HG02798 (cell line): ENCODE measurements around the gene AP4E1.
"Not testable (repeated sequence)": the region's sequence is repeated elsewhere in the genome, so short reads cannot be mapped to it uniquely, and the experiment has no call there.

Experiments used
- ATAC-seq: cut with Tn5 transposase; IDR thresholded peaks from one replicate; pipeline ENCODE4 v1.9.1; 2021; ENCODE audit warnings: mild to moderate bottlenecking; ENCODE audit not compliant: unreplicated experiment, poor library complexity

The AP4E1 gene

DNA sequence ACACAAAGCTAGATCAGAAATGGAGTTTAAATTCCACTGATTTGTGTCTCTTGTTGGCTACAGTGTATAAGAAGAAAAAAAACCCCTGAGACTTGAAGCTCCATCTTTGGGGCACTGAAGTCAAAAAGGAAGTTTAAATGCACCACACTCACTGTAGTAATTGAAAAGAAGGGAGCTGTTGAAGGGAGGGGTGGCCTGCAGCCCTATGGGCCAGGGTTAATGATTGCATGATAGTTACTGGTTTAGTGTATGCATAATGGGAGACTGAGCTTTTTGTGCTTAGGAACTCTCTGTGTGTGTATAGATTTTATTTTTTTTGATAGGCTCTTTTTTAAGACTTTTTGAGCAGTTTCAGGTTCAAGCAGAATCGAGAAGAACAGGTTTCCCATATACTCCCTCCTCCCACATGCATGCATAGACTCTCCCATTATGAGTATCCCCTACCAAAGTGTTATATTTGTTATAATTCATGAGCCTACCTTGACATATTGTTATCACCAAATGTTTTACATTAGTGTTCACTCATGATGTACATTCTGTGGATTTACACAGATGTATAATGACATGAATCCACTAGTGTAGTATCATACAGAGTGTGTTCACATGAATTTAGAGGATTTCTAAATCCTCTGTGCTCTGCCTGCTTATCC, 98.0 kb downstream of the AP4E1 start:
- ATAC-seq = no peak

DNA sequence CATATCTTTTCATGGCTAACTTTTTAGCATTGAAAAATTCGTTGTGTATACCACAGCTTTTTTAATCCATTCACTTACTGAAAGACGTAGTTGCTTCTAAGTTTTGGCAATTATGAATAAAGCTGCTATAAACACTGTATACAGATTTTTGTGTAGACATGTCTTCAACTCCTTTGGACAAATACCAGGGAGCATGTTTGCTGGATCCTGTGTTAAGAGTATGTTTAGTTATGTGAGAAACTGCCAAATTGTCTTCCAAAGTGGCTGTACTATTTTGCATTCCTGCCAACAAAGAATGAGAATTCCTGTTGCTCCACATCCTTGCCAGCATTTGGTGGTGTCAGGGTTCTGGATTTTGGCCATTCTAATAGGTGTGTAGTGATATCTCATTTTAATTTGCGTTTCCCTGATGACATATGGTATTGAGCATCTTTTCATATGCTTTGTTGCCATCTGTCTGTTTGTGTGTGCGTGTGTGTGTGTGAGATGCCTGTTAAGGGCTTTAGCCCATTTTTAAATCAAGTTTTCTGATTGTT, 98.7 kb downstream of the AP4E1 start:
- ATAC-seq = no peak

DNA sequence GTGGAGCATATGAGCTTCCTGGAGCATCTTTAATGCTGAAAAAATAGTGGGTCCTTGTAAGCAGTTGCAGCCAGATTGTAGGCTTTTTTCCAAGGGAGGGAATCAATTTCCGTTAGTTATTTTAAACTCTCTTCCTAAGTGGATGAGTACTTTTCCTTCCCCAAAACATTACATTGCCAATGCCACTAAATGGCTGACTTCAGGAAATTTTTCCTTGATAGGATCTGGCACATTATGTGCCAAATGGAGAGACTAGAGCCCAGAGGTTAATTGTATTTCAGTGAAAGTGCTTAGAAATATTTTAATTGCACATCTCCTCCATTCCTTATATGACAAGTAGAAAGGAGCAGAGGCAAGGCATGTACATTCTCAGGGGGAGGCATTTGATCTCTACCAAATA, 102.7 kb downstream of the AP4E1 start:
- ATAC-seq = no peak

DNA sequence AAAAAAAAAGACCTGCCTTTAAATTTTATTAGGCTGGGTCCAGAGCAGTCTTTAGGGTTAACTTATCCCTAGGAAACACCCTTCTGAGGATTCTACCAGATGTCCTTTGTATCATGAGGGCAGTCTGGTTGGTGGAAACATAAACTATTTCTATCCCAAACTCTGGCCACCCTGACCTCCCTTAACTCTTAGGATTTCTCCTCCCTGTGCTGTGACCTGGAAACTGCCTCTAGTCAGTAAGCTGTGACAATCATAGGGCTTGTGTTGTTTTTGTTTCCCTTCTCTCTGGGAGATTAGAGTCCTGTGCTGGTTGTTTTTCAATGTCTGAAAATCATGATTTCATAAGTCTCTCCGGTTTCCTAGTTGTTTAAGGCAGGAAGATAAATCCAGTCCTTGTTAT, 108.1 kb downstream of the AP4E1 start:
- no peak for ATAC-seq

DNA sequence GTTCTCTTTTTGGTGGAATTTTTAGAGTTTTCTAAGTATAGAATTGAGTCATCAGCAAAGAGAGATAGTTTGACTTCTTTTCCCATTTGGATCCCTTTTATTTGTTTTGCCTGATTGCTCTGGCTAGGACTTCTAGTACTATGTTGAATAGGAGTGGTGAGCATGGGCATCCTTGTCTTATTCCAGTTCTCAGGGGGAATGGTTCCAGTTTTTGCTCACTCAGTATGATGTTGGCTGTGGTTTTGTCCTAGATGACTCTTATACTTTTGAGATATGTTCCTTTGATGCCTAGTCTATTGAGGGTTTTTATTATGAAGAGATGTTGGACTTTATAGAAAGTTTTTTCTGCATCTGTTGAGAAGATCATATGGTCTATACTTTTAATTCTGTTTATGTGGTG, 113.7 kb downstream of the AP4E1 start:
- no peak for ATAC-seq

DNA sequence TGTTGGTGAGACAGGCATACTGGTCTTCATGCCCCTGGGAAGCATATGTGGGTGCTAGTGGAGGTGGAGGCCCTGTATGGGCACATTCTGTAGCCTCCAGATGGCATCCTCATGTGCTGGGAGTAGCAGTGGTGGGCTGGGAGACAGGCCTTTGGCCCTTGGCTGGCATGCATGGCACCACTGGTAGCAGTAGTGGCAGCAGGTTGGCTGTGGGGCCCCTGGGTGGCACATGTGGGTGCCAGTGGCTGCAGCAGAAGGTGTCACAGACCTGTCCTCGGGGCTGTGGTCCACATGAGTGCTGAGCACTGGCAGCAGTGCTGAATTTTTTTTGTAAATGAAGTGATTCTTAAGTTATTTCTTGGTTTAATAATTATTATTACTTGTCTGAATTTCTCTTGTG, 115.0 kb downstream of the AP4E1 start:
- no peak for ATAC-seq

DNA sequence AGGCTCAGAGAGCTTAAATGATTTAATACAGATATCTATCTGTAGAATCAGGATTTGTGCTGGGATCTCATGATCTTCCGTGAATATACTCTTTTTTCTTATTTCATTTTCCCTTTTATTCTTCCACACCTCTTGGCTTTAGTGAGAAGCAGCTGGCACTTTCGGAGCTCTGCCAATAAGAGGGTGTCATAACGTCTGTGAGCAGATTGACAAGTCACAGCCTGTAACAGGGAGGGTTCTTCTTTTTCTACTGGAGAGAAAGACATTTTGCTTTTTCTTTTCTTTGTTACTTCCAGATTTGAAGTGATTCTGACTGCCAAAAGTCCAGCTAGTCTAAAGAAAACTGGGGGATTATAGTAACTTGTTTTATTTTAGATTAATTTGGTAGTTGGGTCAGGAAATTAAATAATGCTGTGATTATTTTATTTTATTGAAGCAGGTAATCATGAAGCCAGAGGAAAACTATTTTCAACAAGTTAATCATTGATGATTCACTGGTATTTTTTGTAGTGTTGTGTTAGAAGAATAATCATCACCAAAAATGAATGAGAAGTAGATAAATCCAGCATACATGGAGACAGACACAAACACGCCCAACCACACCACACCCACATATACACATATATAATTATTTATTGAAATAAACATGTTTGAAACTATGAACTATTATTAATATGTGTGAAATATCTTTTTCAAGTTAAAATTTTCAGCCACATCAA, 116.4 kb downstream of the AP4E1 start:
- ATAC-seq = no peak

DNA sequence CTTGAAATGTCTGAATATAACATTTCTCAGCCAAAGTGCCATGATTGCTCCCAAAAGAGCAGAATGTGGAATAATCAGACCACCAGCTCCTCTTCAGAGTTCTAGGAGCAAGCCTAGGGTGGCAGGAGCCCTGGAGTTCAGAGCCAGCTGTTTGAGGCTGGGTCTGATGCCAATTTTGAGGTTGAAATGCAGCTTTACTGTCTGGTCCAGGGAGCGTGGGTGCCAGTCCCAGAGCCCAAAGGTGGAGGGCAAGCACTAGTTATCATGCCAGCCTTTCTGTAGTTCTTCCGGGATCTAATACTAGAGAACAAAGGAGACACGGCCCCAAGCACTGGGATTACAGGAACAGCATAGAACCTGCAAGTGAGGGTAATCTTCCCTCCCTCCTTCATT, 117.0 kb downstream of the AP4E1 start:
- no peak for ATAC-seq

DNA sequence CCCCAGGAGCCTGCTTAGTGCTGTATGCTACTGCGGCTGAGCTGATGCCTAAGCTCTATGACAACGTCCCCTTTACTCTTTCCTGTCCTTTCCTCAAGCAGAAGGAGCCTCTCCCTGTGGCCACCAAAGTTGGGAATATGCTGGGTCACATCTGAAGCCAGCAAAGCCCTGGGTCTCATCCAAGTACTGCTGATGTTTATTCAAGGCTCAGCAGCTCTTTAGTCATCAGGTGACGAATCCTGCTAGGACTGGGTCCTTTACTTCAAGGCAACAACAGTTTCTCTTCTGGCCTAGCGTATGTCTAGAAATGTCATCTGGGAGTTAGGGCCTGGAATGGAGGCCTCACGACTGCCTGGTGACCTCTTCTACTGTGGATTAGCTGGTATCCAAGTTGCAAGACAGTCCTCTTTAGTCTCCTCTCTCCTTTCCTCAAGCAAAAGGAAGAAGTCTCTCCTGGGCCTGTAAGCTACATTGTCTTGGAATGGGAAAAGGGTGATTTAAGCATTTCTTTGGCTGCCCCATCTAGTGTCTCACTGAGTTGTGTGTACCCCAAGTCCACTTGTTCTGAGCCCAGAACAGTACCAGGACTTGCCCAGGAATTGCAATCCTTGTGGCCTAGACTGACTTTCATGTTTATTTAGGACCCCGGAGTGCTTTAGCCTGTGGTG, 122.3 kb downstream of the AP4E1 start:
- no peak for ATAC-seq

DNA sequence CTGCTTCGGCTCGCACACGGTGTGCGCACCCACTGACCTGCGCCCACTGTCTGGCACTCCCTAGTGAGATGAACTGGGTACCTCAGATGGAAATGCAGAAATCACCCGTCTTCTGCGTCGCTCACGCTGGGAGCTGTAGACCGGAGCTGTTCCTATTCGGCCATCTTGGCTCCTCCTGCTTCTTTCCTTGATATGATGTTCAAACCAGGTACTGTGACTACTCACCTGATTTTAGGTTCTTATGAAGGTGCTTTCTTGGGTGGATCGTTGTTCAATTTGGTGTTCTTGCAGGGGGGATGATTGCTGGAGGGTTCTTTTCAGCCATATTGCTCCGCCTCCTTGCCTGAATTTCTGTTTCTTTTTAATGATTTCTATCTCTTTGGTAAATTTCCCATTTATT, 129.0 kb downstream of the AP4E1 start:
- ATAC-seq = not testable (repeated sequence)

DNA sequence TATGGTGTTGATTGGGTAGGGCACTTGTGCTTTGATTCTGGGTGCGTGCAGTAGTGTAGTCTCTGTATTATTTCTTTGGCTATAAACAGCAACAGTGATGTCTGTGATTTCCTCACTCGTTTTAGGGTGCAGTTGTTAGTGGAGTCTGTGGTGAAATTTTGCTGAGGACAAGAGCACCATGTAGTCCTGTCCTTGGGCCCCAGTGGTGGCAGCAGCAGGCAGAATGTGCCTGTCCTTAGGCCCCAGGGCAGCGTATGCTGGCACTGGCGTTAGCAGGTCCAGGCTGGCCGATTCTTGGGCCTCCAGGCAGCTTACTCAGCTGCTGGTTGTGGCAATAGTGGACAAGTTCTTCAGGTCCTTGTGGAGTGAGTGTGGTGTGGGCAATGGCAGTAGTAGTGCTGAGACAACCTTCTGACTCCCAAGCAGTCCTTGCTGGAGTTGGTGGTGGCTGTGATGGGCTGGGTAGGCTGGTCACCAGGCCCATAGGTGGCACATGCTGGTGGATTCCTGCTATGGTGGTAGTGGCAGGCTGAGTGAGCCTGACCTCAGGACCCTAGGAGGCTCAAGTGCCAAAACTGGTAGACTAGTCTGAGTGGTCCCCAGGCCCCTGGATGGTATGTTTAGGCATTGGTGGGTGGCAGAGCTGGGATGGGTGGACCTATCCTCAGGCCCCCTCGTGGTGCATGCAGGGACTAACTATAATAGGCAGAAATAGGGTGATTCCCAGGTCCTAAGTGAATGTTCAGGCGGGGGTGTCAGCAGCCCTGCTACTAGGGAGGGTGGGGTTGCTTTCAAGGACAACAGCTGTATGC, 129.9 kb downstream of the AP4E1 start:
- ATAC-seq = no peak

DNA sequence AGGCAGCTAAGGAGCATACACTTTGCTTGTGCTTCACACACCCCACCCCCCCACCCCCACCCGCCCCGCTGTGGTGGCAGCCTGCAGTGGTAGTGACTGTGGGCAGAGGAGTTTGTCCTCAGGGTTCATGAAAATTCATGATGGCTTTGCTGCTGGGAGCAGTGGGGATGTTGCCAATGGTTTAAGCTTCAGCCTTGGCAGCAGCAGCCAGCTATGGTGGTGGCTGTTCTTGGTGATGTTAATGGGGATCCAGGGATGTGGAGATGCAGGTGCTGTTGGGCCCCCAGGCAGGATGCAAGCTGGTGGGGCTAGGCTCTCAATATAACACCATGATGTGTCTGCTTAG, 130.5 kb downstream of the AP4E1 start:
- ATAC-seq = no peak

DNA sequence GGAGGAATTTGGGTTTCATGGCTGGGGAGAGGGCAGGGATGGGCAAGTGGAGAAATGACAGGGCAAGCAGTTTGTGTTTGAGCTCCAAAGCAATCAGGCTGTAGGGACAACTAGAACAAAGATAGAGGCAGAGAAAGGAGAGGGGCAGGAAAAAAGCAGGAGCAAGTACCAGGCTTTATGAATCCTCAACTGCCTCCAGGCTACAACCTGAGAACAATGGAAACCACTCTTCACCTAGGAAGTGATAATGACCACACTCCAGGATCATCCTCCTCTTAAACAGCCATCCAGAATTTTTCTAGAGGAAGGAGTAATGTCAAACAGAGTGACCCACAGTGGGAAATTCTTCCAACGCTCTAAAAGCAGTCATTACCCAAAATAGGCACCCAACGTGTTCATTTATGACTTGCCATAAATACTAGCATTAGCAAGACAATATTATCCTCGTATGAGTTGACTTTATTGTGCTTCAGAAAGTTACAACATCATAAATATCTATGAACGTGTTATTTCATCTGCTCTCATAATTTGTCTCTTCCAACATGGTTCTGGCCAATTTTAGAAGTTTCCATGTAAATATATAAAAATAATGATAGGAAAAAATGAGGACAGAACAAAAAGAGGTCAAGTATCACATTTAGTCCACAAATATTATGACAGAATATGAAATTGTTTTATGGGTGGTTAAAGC, 135.7 kb downstream of the AP4E1 start:
- ATAC-seq = no peak

DNA sequence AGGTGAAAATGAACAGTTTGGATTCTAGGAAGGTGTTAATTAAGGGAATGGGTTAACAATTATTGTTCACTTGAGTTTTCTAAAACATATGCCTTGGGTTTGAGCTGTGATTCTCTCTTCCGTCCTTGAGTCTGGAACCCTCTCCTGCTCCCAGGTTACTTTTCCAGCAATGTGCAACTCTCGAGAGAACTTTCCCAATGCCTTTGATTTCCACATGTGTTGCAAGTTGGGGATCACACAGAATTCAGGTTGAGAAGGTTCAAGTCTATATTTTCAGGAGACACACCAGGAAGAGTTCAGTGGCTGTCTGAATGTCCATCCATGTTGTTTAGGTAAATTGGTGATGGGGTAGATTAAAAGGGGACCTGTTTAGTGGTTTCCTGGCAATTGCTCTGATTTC, 137.5 kb downstream of the AP4E1 start:
- ATAC-seq = no peak

DNA sequence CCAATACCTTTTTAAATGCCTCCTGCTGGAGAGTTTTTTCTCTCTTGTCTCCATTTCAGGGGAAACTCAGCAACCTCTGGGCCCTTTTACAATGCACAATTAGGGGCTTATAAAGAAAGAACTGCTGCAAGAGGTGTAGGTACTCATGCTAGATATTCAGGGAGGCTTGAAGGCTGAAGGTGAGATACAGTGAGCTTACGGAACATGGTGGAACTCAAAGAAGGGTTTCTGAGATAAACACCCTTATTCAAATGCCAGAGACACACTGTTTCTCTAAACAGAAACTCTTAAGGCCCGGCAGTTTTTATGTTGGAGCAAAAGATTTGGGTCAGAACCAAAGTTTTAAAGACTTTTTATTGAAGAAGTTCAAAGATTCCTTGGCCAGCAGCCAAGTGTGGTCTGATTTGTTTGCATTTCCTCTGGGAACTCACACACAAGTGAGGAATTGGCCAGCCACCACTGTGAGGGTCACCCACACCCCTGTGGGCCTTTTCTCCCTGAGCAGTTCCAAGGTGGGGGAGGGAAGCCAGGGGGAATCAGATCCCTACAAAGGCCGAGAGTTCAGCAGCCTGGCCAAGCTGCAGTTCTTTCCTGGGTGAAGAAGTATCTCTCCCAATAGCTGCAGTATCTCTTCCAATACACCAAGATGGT, 138.4 kb downstream of the AP4E1 start:
- no peak for ATAC-seq

DNA sequence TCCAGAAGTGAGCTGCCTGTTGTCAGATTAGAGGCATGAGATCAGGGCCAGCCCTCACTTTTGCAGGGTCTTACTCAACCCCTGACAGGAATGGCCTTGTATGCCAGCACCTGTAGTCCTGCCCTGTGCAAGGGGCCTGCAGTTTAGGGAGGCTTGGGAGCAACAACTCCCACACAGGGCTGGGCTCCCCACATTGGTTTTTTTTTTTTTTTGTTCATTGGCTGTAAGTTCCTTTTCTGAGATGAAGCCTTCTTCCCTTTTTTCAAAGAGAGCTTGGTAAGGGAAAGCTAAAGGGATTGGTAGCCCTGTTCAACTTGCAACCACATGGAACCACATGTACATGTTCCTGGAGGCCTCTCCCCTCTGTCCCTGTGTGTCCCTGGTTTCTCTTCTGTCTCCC, 139.8 kb downstream of the AP4E1 start:
- no peak for ATAC-seq

DNA sequence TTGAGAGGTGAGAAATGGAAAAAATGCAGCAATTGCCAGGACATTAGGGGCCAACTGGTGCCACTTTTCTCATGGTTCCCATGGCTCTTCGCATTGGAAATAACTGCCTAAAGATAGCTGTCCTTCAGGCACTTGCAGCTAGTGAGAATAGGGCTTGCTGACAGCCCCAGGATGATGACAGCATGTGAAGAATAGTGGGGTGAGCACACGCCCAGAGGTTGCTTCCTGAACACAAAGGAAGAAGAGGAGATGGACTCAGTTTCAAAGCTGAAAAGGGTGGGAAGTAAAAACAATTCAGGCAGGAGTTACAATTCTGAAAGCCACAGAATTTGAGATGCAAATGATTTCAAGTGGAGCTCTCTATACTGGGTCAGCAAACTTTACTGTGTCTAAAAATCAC, 140.6 kb downstream of the AP4E1 start:
- no peak for ATAC-seq

DNA sequence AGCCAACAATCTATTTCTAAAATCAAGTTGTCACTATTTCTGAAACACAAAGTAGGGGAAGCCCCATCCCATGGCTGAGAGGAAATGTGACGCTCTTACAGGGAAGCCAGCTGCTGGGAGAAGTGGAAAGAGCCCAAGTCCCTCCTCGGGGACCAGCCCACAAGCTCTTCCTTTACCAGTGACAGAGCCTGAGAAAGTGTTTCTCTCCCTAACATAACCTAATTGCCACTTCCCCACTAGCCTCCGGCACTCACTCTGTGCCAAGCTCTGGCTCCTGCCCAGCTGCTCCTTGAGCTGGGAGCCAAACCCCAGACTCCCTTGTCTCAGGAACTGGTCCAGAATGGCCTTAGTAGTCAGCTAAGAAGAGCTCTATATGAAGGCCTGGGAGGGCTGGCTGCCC, 143.3 kb downstream of the AP4E1 start:
- no peak for ATAC-seq

DNA sequence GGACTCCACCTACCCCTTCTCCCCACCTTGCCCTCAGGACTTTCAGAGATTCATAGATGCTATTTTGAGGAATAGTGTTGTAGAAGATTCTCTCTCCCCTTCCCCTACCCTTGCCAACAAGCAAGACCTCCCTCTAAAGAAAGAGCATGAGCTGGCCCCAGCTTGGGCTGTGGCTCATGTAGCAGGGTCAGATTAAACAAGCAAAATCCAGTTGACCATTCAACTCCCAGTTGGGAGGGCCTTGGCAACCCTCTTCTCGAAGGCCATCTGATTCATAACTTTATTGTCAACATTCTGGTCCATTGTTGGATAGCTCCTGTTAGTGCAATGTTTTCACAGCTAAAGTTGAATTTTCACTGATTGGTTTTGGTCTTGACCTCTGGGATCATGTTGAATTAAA, 145.1 kb downstream of the AP4E1 start:
- ATAC-seq = no peak

DNA sequence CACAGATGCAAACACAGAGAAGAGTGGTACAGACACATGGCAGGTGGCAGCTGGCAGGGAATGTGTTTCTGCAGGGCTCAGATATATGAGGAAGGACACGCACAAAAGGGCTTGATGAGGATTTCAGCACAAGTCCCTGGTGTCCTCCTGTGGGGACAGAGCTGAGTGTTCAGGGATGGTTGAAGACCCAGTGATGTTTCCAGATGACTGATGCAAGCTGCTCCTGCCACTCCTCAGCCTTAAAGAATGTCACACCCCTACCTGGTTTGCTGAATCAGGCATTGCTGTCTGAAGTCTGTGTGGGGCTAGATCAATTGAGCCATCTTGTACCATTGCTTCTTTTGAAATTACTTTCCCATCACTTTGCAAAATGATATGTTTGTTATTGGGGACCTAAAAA, 146.1 kb downstream of the AP4E1 start:
- ATAC-seq = no peak
